ENCODE data around the gene MCC.

MCC gene

GRCh38 chr5:113329981-113330380, 158.3 kb downstream of the MCC start:
- ATAC-seq: no peak

GRCh38 chr5:113325054-113325453, 163.2 kb downstream of the MCC start:
- ATAC-seq: no peak
- no peak for TF ChIP-seq OSR1 (CRISPR knock-in tag; IDR thresholded peaks at IDR 0.05)
- no peak for TF ChIP-seq GLIS3 (CRISPR knock-in tag; IDR thresholded peaks at IDR 0.05)
- TF ChIP-seq TSHZ2 (CRISPR knock-in tag; IDR thresholded peaks at IDR 0.05): no peak
- no peak for TF ChIP-seq BACH2 (CRISPR knock-in tag; IDR thresholded peaks at IDR 0.05; ENCODE audit: borderline replicate concordance)
- no peak for TF ChIP-seq ZNF565 (CRISPR knock-in tag; conservative IDR thresholded peaks at IDR 0.05; ENCODE audit: low read depth)
- TF ChIP-seq CSDC2 (CRISPR knock-in tag; IDR thresholded peaks at IDR 0.05): no peak
- no peak for TF ChIP-seq ZFP30 (CRISPR knock-in tag; IDR thresholded peaks at IDR 0.05)
- no peak for TF ChIP-seq ESRRG (CRISPR knock-in tag; IDR thresholded peaks at IDR 0.05)
- TF ChIP-seq POU6F1 (CRISPR knock-in tag; IDR thresholded peaks at IDR 0.05; ENCODE audit: borderline replicate concordance, low read depth): no peak
- no peak for TF ChIP-seq TOX (CRISPR knock-in tag; IDR thresholded peaks at IDR 0.05; ENCODE audit: borderline replicate concordance)
- no peak for TF ChIP-seq CSRNP3 (CRISPR knock-in tag; IDR thresholded peaks at IDR 0.05)
- no peak for TF ChIP-seq PPARA (CRISPR knock-in tag; IDR thresholded peaks at IDR 0.05; ENCODE audit: borderline replicate concordance)
- TF ChIP-seq ZC3H10 (CRISPR knock-in tag; IDR thresholded peaks at IDR 0.05): no peak
- no peak for TF ChIP-seq ZNF8 (CRISPR knock-in tag; IDR thresholded peaks at IDR 0.05)
- no peak for TF ChIP-seq PATZ1 (CRISPR knock-in tag; IDR thresholded peaks at IDR 0.05; ENCODE audit: borderline replicate concordance)

More at GRCh38 chr5:113329981-113330380, 158.3 kb downstream of the MCC start:
- TF ChIP-seq OSR1 (CRISPR knock-in tag; IDR thresholded peaks at IDR 0.05): no peak

GRCh38 chr5:113321276-113321675, 167.0 kb downstream of the MCC start:
- TF ChIP-seq SNAI2 (CRISPR knock-in tag; IDR thresholded peaks at IDR 0.05) (no peak), ZFP3 (CRISPR knock-in tag; IDR thresholded peaks at IDR 0.05) (no peak), RARB (CRISPR knock-in tag; IDR thresholded peaks at IDR 0.05) (no peak), CREB5 (CRISPR knock-in tag; IDR thresholded peaks at IDR 0.05; ENCODE audit: low read depth) (no peak), ZFP30 (CRISPR knock-in tag; IDR thresholded peaks at IDR 0.05) (no peak), OSR1 (CRISPR knock-in tag; IDR thresholded peaks at IDR 0.05) (no peak), ZNF70 (CRISPR knock-in tag; IDR thresholded peaks at IDR 0.05) (no peak), CSDC2 (CRISPR knock-in tag; IDR thresholded peaks at IDR 0.05) (no peak), ZNF565 (CRISPR knock-in tag; conservative IDR thresholded peaks at IDR 0.05; ENCODE audit: low read depth) (no peak), ESRRG (CRISPR knock-in tag; IDR thresholded peaks at IDR 0.05) (no peak), POU6F1 (CRISPR knock-in tag; IDR thresholded peaks at IDR 0.05; ENCODE audit: borderline replicate concordance, low read depth) (no peak)
- ATAC-seq: no peak
